Left ventricle myocardium inferior (tissue), 1 donor: ENCODE results near the gene WDR27. TPM values are rescaled to one million over a fixed set of nuclear protein-coding genes. Genes with fewer than 3 reads are reported as not detected.

Experiments used
- DNase-seq: peaks from one replicate; pipeline ENCODE4 v3.0.0-alpha.2; 2020
- H3K27ac ChIP-seq: fragments of 200-600 bp; replicated peaks from 2 replicates; pipeline ENCODE4 v1.8.0; 2021
- H3K27me3 ChIP-seq: fragments of 200-600 bp; 2 replicates; pipeline ENCODE4 v1.8.0; 2021; ENCODE audit warnings: low read depth
- H3K36me3 ChIP-seq: fragments of 200-600 bp; 2 replicates; pipeline ENCODE4 v1.8.0; 2021
- H3K4me1 ChIP-seq: fragments of 200-600 bp; 2 replicates; pipeline ENCODE4 v1.8.0; 2021
- H3K4me3 ChIP-seq: fragments of 200-600 bp; 2 replicates; pipeline ENCODE4 v1.8.0; 2021; ENCODE audit warnings: mild to moderate bottlenecking, moderate library complexity
- H3K9me3 ChIP-seq: fragments of 200-600 bp; replicated peaks from 2 replicates; pipeline ENCODE4 v1.8.0; 2021
- CTCF ChIP-seq: fragments of 200-600 bp; IDR thresholded peaks from 2 replicates; pipeline ENCODE4 v1.8.0; 2021; ENCODE audit warnings: antibody characterized with exemption, mild to moderate bottlenecking, borderline replicate concordance
- intact Hi-C: fragments of 100-400 bp; cut with micrococcal nuclease; formaldehyde crosslinking; loops from one replicate; pipeline ENCODE4 v1.11.0; 2022
- total RNA-seq: library from RNA; stranded (reverse); fragmentation: NEBNext Ultra II Directional; extraction: Animal tissue kit (Norgen Biotek cat#: 25700); gene quantifications from one replicate; pipeline ENCODE4 v1.2.1, GENCODE V29; 2021
- donor health status: DM: no; HTN: yes; CAD: no; lungs with severe emphysema.

The WDR27 gene
- total RNA-seq, 1 donor from 2014 or later, result 9.1 TPM

GRCh38 chr6:169592558-169592957 lies 109.3 kb downstream of the WDR27 start:
- no peaks in the 10 kb centered on the region for H3K36me3 ChIP-seq
- TF ChIP-seq CTCF, result no peak
- H3K27me3 ChIP-seq, result no peaks in the 10 kb centered on the region
- intact Hi-C loops, result no loop called here
- H3K4me1 ChIP-seq, result no peaks in the 10 kb centered on the region
- H3K9me3 ChIP-seq, result no peaks in the 10 kb centered on the region
- H3K4me3 ChIP-seq, result no peak overlapping the region
- no peak for DNase-seq
- no peak overlapping the region for H3K27ac ChIP-seq

GRCh38 chr6:169591616-169592015 lies 110.2 kb downstream of the WDR27 start:
- Histone ChIP-seq H3K27ac (no peak overlapping the region), H3K4me3 (no peak overlapping the region), H3K36me3 (no peaks in the 10 kb centered on the region), H3K27me3 (no peaks in the 10 kb centered on the region), H3K4me1 (no peaks in the 10 kb centered on the region), H3K9me3 (no peaks in the 10 kb centered on the region)
- TF ChIP-seq CTCF, result no peak
- DNase-seq, result no peak
- intact Hi-C loops, result no loop called here

- Histone ChIP-seq H3K36me3 (no peaks in the 10 kb centered on the region), H3K27ac (no peak overlapping the region), H3K9me3 (peaks cover 2% of the 10 kb centered on the region), H3K4me3 (no peak overlapping the region), H3K27me3 (no peaks in the 10 kb centered on the region), H3K4me1 (no peaks in the 10 kb centered on the region)
- no peak for TF ChIP-seq CTCF
- intact Hi-C loops, result no loop called here
- DNase-seq, result no peak
Measured at GRCh38 chr6:169590376-169590939, 111.4 kb downstream of the WDR27 start.

GRCh38 chr6:169589699-169590257 lies 112.1 kb downstream of the WDR27 start:
- intact Hi-C loops, result no loop called here
- no peaks in the 10 kb centered on the region for H3K36me3 ChIP-seq
- peaks cover 9% of the 10 kb centered on the region for H3K9me3 ChIP-seq
- no peaks in the 10 kb centered on the region for H3K27me3 ChIP-seq
- TF ChIP-seq CTCF, result no peak
- DNase-seq, result no peak
- no peak overlapping the region for H3K4me3 ChIP-seq
- no peaks in the 10 kb centered on the region for H3K4me1 ChIP-seq
- no peak overlapping the region for H3K27ac ChIP-seq

- no peak overlapping the region for H3K4me3 ChIP-seq
- H3K4me1 ChIP-seq, result no peaks in the 10 kb centered on the region
- DNase-seq, result no peak
- intact Hi-C loops, result no loop called here
- no peak overlapping the region for H3K27ac ChIP-seq
- no peaks in the 10 kb centered on the region for H3K36me3 ChIP-seq
- H3K27me3 ChIP-seq, result no peaks in the 10 kb centered on the region
- H3K9me3 ChIP-seq, result peaks cover 14% of the 10 kb centered on the region
- no peak for TF ChIP-seq CTCF
Measured at GRCh38 chr6:169589293-169589692, 112.5 kb downstream of the WDR27 start.
